WTC11 (cell line): Measurements from ENCODE around the gene TSSC4.
"Not testable (repeated sequence)": the region's sequence is repeated elsewhere in the genome, so short reads cannot be mapped to it uniquely, and the experiment has no call there.

Experiments used
- ATF6 ChIP-seq: sonication (generic); formaldehyde crosslinking; IDR thresholded peaks from 2 replicates; pipeline ENCODE4 v1.8.1; 2023; ENCODE audit warnings: mild to moderate bottlenecking, missing genetic modification reagents
- ETV6 ChIP-seq: sonication (generic); formaldehyde crosslinking; IDR thresholded peaks from 2 replicates; pipeline ENCODE4 v1.8.1; 2022; ENCODE audit warnings: mild to moderate bottlenecking, missing genetic modification reagents
- MAX ChIP-seq: sonication (generic); formaldehyde crosslinking; IDR thresholded peaks from 2 replicates; pipeline ENCODE4 v1.8.0; 2022; ENCODE audit warnings: mild to moderate bottlenecking, missing genetic modification reagents
- NR3C1 ChIP-seq: sonication (generic); formaldehyde crosslinking; conservative IDR thresholded peaks from 2 replicates; pipeline ENCODE4 v1.8.1; 2023; ENCODE audit warnings: low read depth, mild to moderate bottlenecking, missing genetic modification reagents
- SP1 ChIP-seq: sonication (generic); formaldehyde crosslinking; conservative IDR thresholded peaks from 2 replicates; pipeline ENCODE4 v1.8.1; 2022; ENCODE audit warnings: missing genetic modification reagents
- TCF7 ChIP-seq: sonication (generic); formaldehyde crosslinking; IDR thresholded peaks from 2 replicates; pipeline ENCODE4 v1.8.0; 2022; ENCODE audit warnings: mild to moderate bottlenecking, low read depth, missing genetic modification reagents, moderate library complexity
- ZBTB43 ChIP-seq: sonication (generic); formaldehyde crosslinking; IDR thresholded peaks from 2 replicates; pipeline ENCODE4 v1.8.1; 2023; ENCODE audit warnings: mild to moderate bottlenecking, missing genetic modification reagents
- ZNF416 ChIP-seq: fragments of 250-450 bp; sonication (Bioruptor Pico); IDR thresholded peaks from 2 replicates; pipeline ENCODE4 v1.9.0; 2021; ENCODE audit warnings: mild to moderate bottlenecking, inconsistent platforms
- ZNF423 ChIP-seq: fragments of 250-450 bp; sonication (Bioruptor Pico); IDR thresholded peaks from 2 replicates; pipeline ENCODE4 v2.1.2; 2022; ENCODE audit warnings: mild to moderate bottlenecking, moderate library complexity
- TF ChIP-seq, protein P1 (sequence below): fragments of 250-450 bp; sonication (Bioruptor Pico); IDR thresholded peaks from 2 replicates; pipeline ENCODE4 v1.9.0; 2021; ENCODE audit warnings: mild to moderate bottlenecking, borderline replicate concordance
- TF ChIP-seq, protein P2 (sequence below): sonication (generic); formaldehyde crosslinking; IDR thresholded peaks from 2 replicates; pipeline ENCODE4 v1.8.1; 2023; ENCODE audit warnings: mild to moderate bottlenecking, moderate library complexity, missing genetic modification reagents
- TF ChIP-seq, protein P3 (sequence below): sonication (generic); formaldehyde crosslinking; IDR thresholded peaks from 2 replicates; pipeline ENCODE4 v1.8.0; 2022; ENCODE audit warnings: mild to moderate bottlenecking, missing genetic modification reagents
- TF ChIP-seq, protein P4 (sequence below): fragments of 200-600 bp; IDR thresholded peaks from 2 replicates; pipeline ENCODE4 v1.8.0; 2022; ENCODE audit warnings: antibody characterized with exemption

- TF ChIP-seq, protein P1, sequence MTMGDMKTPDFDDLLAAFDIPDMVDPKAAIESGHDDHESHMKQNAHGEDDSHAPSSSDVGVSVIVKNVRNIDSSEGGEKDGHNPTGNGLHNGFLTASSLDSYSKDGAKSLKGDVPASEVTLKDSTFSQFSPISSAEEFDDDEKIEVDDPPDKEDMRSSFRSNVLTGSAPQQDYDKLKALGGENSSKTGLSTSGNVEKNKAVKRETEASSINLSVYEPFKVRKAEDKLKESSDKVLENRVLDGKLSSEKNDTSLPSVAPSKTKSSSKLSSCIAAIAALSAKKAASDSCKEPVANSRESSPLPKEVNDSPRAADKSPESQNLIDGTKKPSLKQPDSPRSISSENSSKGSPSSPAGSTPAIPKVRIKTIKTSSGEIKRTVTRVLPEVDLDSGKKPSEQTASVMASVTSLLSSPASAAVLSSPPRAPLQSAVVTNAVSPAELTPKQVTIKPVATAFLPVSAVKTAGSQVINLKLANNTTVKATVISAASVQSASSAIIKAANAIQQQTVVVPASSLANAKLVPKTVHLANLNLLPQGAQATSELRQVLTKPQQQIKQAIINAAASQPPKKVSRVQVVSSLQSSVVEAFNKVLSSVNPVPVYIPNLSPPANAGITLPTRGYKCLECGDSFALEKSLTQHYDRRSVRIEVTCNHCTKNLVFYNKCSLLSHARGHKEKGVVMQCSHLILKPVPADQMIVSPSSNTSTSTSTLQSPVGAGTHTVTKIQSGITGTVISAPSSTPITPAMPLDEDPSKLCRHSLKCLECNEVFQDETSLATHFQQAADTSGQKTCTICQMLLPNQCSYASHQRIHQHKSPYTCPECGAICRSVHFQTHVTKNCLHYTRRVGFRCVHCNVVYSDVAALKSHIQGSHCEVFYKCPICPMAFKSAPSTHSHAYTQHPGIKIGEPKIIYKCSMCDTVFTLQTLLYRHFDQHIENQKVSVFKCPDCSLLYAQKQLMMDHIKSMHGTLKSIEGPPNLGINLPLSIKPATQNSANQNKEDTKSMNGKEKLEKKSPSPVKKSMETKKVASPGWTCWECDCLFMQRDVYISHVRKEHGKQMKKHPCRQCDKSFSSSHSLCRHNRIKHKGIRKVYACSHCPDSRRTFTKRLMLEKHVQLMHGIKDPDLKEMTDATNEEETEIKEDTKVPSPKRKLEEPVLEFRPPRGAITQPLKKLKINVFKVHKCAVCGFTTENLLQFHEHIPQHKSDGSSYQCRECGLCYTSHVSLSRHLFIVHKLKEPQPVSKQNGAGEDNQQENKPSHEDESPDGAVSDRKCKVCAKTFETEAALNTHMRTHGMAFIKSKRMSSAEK (CRISPR knock-in tag), result not testable (repeated sequence)
- TF ChIP-seq ZNF423 (CRISPR knock-in tag); SP1 (CRISPR knock-in tag); TCF7 (CRISPR knock-in tag); MAX (CRISPR knock-in tag); ETV6; NR3C1 (CRISPR knock-in tag); ATF6 (CRISPR knock-in tag); ZNF416 (CRISPR knock-in tag); ZBTB43: not testable (repeated sequence)
- TF ChIP-seq, protein P2, sequence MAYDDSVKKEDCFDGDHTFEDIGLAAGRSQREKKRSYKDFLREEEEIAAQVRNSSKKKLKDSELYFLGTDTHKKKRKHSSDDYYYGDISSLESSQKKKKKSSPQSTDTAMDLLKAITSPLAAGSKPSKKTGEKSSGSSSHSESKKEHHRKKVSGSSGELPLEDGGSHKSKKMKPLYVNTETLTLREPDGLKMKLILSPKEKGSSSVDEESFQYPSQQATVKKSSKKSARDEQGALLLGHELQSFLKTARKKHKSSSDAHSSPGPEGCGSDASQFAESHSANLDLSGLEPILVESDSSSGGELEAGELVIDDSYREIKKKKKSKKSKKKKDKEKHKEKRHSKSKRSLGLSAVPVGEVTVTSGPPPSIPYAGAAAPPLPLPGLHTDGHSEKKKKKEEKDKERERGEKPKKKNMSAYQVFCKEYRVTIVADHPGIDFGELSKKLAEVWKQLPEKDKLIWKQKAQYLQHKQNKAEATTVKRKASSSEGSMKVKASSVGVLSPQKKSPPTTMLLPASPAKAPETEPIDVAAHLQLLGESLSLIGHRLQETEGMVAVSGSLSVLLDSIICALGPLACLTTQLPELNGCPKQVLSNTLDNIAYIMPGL (CRISPR knock-in tag), result not testable (repeated sequence)
- TF ChIP-seq, protein P3, sequence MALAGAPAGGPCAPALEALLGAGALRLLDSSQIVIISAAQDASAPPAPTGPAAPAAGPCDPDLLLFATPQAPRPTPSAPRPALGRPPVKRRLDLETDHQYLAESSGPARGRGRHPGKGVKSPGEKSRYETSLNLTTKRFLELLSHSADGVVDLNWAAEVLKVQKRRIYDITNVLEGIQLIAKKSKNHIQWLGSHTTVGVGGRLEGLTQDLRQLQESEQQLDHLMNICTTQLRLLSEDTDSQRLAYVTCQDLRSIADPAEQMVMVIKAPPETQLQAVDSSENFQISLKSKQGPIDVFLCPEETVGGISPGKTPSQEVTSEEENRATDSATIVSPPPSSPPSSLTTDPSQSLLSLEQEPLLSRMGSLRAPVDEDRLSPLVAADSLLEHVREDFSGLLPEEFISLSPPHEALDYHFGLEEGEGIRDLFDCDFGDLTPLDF (CRISPR knock-in tag), result not testable (repeated sequence)
- TF ChIP-seq, protein P4, sequence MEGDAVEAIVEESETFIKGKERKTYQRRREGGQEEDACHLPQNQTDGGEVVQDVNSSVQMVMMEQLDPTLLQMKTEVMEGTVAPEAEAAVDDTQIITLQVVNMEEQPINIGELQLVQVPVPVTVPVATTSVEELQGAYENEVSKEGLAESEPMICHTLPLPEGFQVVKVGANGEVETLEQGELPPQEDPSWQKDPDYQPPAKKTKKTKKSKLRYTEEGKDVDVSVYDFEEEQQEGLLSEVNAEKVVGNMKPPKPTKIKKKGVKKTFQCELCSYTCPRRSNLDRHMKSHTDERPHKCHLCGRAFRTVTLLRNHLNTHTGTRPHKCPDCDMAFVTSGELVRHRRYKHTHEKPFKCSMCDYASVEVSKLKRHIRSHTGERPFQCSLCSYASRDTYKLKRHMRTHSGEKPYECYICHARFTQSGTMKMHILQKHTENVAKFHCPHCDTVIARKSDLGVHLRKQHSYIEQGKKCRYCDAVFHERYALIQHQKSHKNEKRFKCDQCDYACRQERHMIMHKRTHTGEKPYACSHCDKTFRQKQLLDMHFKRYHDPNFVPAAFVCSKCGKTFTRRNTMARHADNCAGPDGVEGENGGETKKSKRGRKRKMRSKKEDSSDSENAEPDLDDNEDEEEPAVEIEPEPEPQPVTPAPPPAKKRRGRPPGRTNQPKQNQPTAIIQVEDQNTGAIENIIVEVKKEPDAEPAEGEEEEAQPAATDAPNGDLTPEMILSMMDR, result not testable (repeated sequence)
Measured at GRCh38 chr11:2364386-2364785, 36.2 kb upstream of the TSSC4 start.
